ENCODE measurements around the gene GALNT2.

GALNT2 gene

DNA sequence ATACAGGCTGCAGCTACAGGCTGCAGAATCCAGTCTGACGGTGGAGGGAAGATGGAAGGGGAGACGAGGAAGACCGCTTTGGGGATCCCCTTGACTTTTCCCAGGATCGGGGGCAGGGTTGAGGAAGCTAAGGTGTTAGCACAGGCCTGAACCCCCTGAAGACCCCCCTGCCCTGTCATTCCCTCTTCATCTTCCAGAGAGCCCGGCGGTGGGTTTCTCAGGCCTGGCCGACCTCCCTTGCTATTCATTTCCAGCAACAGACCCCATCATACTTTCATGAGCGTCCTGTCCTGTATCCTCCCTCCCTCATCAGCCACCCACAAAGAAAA lies 247.1 kb downstream of the GALNT2 start:
- TF ChIP-seq, protein P1, sequence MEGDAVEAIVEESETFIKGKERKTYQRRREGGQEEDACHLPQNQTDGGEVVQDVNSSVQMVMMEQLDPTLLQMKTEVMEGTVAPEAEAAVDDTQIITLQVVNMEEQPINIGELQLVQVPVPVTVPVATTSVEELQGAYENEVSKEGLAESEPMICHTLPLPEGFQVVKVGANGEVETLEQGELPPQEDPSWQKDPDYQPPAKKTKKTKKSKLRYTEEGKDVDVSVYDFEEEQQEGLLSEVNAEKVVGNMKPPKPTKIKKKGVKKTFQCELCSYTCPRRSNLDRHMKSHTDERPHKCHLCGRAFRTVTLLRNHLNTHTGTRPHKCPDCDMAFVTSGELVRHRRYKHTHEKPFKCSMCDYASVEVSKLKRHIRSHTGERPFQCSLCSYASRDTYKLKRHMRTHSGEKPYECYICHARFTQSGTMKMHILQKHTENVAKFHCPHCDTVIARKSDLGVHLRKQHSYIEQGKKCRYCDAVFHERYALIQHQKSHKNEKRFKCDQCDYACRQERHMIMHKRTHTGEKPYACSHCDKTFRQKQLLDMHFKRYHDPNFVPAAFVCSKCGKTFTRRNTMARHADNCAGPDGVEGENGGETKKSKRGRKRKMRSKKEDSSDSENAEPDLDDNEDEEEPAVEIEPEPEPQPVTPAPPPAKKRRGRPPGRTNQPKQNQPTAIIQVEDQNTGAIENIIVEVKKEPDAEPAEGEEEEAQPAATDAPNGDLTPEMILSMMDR (IDR thresholded peaks at IDR 0.05), result no peak
- Histone ChIP-seq H3K4me3 (no peak overlapping the region), H3K27ac (no peak overlapping the region)
- DNase-seq (ENCODE audit: low spot score), result no peak

DNA sequence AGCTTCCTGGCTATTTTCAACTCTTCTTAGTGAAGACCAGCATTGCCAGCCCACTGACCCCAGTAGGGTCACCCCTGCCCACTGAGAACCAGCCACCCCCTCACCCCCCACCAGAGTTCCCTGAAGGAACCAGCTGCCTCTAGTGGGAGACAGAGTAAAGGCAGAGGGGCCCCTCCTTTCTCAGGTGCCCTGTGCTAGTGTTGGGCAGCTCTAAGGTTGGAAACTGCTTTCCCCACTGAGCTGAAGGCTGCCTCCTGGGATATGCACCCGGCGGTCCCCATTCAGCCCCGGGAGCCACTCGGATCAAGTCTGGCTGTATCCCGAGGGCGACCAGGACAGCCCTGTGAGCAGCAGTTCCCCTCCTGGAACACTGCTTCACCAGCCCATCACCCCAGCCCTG lies 248.1 kb downstream of the GALNT2 start:
- Histone ChIP-seq H3K4me3 (no peak overlapping the region), H3K27ac (no peak overlapping the region)
- TF ChIP-seq, protein P1 (IDR thresholded peaks at IDR 0.05), result no peak
- DNase-seq (ENCODE audit: low spot score), result no peak

DNA sequence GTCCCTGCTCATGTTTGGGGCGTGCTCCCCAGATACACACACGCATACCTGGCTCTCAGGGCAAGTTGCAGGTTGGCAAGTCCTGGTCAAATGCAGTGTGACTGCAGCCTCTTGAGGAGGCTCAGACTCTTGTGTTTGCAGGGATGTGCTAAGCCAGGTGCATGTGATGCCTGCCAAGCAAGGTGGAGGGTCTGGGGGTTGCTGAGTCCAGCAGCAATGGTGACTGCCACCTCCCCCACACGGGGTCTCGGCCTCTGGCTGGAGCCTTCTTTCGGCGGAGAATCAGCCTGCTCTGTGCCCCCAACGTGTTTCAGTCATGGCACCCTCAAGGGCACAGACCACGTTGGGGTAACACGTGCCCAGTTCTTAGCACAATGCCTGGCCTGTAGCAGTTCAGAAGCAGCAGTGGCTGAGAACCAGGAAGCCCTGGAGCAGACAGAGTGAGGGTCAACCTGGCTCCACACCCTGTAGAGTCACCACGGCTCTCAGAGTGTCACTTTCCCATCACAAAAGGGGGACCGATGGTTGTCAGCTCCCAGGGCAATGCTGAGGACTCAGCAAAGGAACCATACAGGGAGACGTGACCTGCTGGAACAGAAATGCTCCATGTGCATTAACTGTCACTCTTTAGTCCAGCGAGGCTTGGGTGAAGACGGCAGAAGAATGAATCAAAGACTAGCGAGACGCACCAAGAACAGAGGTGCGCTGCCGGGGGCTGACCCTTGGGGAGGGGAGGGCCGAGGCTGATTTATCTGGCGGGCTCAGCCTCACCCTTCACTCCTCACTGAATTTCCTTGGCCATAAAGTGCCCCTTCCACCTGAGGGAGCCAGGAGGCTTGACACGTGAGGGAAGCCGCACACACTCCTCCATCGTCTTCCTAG lies 250.1 kb downstream of the GALNT2 start:
- TF ChIP-seq, protein P1 (IDR thresholded peaks at IDR 0.05), result no peak
- no peak overlapping the region for H3K27ac ChIP-seq
- no peak for DNase-seq (ENCODE audit: low spot score)
- no peak overlapping the region for H3K4me3 ChIP-seq

DNA sequence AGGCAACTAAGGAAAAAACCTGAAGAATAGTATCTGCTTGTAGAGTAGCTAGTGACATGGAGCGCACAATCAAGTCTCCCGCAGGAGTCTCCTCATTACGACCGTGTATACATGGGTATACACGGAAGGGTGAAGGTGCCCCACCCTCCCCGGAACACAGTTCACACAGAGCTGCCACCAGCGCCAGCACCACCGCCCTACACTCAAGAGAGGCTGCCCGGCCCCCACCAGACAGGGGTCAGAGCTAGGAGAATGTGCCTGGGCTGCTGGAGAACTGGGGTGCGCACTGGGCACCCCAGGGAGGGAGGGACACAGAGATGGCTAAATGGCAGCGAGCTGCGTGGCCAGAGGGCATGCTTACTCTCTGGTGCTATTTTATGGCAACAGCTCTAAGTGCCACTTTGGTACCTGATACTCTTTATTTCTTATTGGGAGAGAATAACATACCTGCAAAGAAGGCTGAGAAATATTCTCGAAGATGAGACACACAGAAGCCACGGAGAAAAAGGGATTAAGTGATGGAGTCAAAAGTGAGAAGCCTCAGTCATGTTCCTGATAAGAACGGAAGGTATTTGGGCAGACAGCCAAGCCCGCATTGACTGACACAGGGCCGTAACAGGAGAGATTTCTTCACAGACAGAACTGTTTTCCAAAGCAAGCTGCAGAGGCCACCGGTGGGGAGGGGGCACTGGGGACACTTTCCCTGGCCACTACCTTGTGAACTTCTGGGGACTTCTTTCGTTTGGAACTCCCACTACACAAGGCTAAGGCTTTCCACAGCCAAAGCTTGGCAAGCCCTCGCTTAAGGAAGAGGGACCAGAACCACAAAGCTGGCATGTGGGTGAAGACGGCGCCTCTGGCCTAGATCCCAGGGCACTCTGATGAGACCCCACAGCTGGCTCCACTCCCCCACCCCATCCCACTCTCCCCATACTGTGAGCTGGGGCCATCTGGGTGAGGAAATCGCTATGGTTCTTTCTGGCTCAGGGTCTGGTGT lies 251.1 kb downstream of the GALNT2 start:
- DNase-seq (ENCODE audit: low spot score), result no peak
- Histone ChIP-seq H3K27ac (no peak overlapping the region), H3K4me3 (no peak overlapping the region)
- TF ChIP-seq, protein P1 (IDR thresholded peaks at IDR 0.05), result no peak

DNA sequence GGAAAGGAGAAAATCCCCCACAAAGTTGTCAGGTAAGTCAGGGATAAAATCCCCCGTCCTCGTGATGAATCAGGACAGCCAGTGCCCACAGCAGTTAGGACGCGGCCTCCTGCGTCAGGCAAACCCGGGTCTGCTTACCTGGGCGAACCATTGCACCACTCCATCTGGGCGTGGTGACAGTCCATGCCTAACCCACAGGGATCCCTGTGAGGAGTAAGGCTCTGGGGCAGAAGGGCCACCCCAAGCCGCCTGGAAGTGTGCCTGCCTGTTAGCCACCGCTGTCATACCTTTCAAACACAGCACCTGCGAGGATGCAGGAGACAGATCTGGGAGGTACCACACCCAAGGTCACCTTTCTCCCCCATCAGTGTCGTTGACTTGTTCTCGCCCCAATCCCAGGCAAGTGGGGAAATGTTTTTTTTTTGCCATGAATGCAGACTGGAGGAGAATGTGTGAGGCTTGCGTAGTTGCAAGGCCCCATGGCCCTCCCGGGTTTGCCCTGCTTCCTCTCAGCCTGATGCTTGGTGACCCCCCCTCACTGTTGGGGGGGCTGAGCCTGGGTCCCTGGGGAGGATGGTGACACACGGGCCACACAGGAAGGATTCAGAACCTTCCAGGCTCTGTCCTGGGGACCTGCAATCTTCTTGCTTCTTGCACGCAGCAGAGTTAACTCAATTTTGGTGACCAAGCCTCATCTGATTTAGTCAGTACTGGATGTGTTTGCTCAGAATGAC lies 252.1 kb downstream of the GALNT2 start:
- Histone ChIP-seq H3K27ac (no peak overlapping the region), H3K4me3 (no peak overlapping the region)
- DNase-seq (ENCODE audit: low spot score), result no peak
- TF ChIP-seq, protein P1 (IDR thresholded peaks at IDR 0.05), result no peak

DNA sequence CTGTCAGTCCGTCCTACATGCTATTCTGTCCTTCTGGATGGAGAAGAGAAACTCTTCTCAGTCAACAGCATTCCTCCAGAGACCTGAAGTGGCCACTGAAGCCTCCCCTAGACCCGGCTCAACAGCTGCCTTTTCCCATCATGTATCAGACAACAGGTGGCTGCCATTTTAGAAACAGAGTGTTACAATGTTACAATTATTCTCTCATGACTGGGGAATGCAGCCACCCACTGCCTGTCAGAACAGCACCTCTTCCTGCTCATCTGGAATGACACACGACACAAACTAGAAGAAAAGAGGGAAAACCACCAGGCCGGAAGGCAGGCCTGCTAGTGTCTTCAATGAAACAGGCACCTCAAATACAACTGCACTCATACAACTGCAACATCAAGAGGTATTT lies 253.8 kb downstream of the GALNT2 start:
- DNase-seq (ENCODE audit: low spot score), result no peak

More for the DNA sequence above, 253.8 kb downstream of the GALNT2 start:
- Histone ChIP-seq H3K4me3 (no peak overlapping the region), H3K27ac (no peak overlapping the region)
- TF ChIP-seq, protein P1 (IDR thresholded peaks at IDR 0.05), result no peak
